Smooth muscle cell (in vitro differentiated cells): Measurements from ENCODE around the gene C1QTNF7. TPM values are rescaled to one million over a fixed set of nuclear protein-coding genes. Genes with fewer than 3 reads are reported as not detected.

Source experiments
- DNase-seq: peaks from one replicate; lab custom pipeline; 2025; ENCODE audit not compliant: unreplicated experiment; lab: John Stamatoyannopoulos, UW
- H2AFZ ChIP-seq: fragments of 200-600 bp; sonication (generic); 2 replicates; pipeline ENCODE4 v1.6.0; 2016; ENCODE audit warnings: antibody characterized with exemption, low read depth, mild to moderate bottlenecking
- H3F3A ChIP-seq: fragments of 200-600 bp; sonication (generic); 2 replicates; pipeline ENCODE4 v1.6.0; 2017; ENCODE audit warnings: antibody characterized with exemption, low read depth
- H3K27ac ChIP-seq: fragments of 200-600 bp; sonication (generic); 2 replicates; pipeline ENCODE4 v1.5.1; 2016; ENCODE audit warnings: low read depth, mild to moderate bottlenecking
- H3K27me3 ChIP-seq: fragments of 200-600 bp; sonication (generic); 2 replicates; pipeline ENCODE4 v1.6.1; 2016; ENCODE audit warnings: low read depth, mild to moderate bottlenecking
- H3K36me3 ChIP-seq: fragments of 200-600 bp; sonication (generic); 2 replicates; pipeline ENCODE4 v1.5.1; 2016; ENCODE audit warnings: low read depth
- H3K4me1 ChIP-seq: fragments of 200-600 bp; sonication (generic); 2 replicates; pipeline ENCODE4 v1.5.1; 2016; ENCODE audit warnings: low read depth
- H3K4me2 ChIP-seq: fragments of 200-600 bp; sonication (generic); 2 replicates; pipeline ENCODE4 v1.6.0; 2016; ENCODE audit warnings: mild to moderate bottlenecking
- H3K4me3 ChIP-seq: fragments of 200-600 bp; sonication (generic); 2 replicates; pipeline ENCODE4 v1.5.1; 2016; ENCODE audit warnings: mild to moderate bottlenecking
- H3K79me2 ChIP-seq: fragments of 200-600 bp; sonication (generic); 2 replicates; pipeline ENCODE4 v1.6.0; 2016; ENCODE audit warnings: low read depth, mild to moderate bottlenecking
- H3K9ac ChIP-seq: fragments of 200-600 bp; sonication (generic); 2 replicates; pipeline ENCODE4 v1.6.0; 2016; ENCODE audit warnings: low read depth
- H3K9me3 ChIP-seq: fragments of 200-600 bp; sonication (generic); replicated peaks from 2 replicates; pipeline ENCODE4 v1.5.1; 2016; ENCODE audit warnings: low read depth
- H4K20me1 ChIP-seq: fragments of 200-600 bp; sonication (generic); 2 replicates; pipeline ENCODE4 v1.6.0; 2016; ENCODE audit warnings: low read depth
- CTCF ChIP-seq: fragments of 200-600 bp; sonication (generic); IDR thresholded peaks from 2 replicates; pipeline ENCODE4 v1.5.1; 2017; ENCODE audit warnings: borderline replicate concordance, mild to moderate bottlenecking, antibody characterized with exemption; ENCODE audit not compliant: insufficient read depth, poor library complexity, severe bottlenecking
- WGBS: methylation state at CpG from one replicate; pipeline ENCODE4 v1.1.7; 2016; ENCODE audit warnings: low lambda C conversion rate; 5-methylcytosine and 5-hydroxymethylcytosine counted together
- polyA plus RNA-seq: library from polyadenylated mRNA; unstranded; fragments of >200 nt; fragmentation: Nextera tagmentation; extraction: Ambion mirVana; gene quantifications from 2 replicates; pipeline ENCODE4 v1.2.1, GENCODE V29; 2016
- total RNA-seq: library from RNA; depleted of rRNA; stranded (reverse); fragments of >200 nt; gene quantifications from 2 replicates; pipeline ENCODE4 v1.2.3, GENCODE V29; 2014

The C1QTNF7 gene
- total and polyA plus RNA-seq, 2 experiments from 2014 or later, result 2.3 to 5.3 TPM

- Histone ChIP-seq H3K9ac (no peak overlapping the region), H3K9me3 (no peaks in the 10 kb centered on the region)
- no peak for DNase-seq
These were observed 15.4 kb upstream of the C1QTNF7 start for GRCh38 chr4:15412461-15412860.

DNA sequence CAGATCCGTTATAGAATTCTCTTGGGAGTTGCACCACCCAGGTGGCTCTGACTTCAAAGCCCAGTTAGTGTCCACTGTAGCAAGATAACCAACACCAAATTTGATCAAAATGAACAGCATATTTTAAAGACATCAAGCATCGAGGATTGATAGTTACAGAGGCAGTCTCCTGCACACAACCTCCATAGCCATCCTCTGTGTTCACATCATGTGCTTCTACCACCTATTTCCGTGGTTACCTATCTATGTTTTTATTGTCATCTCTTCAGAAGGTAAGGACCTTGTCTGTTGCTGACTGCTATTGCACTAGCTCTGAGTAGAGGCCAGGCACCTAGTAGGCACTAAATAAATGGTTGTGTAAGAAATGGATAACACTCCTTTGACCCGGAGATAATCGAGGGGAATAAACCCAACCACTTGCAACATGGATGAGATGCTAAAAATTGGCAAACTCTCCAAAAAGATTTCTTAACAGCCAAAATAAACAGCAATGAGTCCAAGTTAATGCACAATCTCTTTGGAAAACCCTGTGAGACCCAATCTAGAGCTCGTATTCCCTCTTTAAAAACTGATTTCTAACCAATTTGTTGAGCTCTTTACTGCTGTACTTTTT lies 14.7 kb upstream of the C1QTNF7 start:
- Histone ChIP-seq H3F3A (no peaks in the 10 kb centered on the region), H3K27me3 (no peaks in the 10 kb centered on the region), H3K9ac (no peak overlapping the region), H3K9me3 (no peaks in the 10 kb centered on the region), H3K4me2 (no peak overlapping the region), H3K79me2 (no peaks in the 10 kb centered on the region), H2AFZ (no peak overlapping the region), H4K20me1 (no peaks in the 10 kb centered on the region), H3K4me1 (no peaks in the 10 kb centered on the region), H3K27ac (no peak overlapping the region), H3K4me3 (no peak overlapping the region), H3K36me3 (no peaks in the 10 kb centered on the region)
- DNase-seq, result no peak
- TF ChIP-seq CTCF, result no peak
- 95% methylated on average over 6 of the region's 6 CpGs for WGBS

More at GRCh38 chr4:15412461-15412860, 15.4 kb upstream of the C1QTNF7 start:
- 94% methylated on average over 5 of the region's 5 CpGs for WGBS
- Histone ChIP-seq H2AFZ (no peak overlapping the region), H3K4me1 (no peaks in the 10 kb centered on the region), H3K4me2 (no peak overlapping the region), H4K20me1 (no peaks in the 10 kb centered on the region), H3K27ac (no peak overlapping the region), H3F3A (no peaks in the 10 kb centered on the region), H3K36me3 (no peaks in the 10 kb centered on the region), H3K27me3 (no peaks in the 10 kb centered on the region), H3K4me3 (no peak overlapping the region), H3K79me2 (no peaks in the 10 kb centered on the region)
- TF ChIP-seq CTCF, result no peak

DNA sequence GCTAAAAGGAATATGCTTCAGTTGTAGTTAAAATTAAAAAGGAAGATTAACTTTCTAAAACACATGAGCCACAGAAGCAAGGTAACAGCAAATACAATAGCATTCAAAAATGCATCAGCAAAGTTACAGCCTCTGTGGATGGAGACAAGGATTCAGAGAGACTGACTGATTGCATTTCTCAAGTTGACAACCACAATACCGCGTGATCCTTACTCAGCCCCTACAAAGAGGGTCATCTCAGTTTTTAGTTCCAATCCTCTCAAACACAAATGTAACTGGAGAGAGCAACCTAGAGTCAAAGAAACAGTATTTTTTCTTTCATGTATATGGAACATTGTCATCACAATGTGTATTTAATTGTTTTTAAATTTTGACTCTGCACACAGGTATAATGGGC lies 14.2 kb upstream of the C1QTNF7 start:
- no peak overlapping the region for H3K27ac ChIP-seq
- WGBS, result 94% methylated on average over 2 of the region's 2 CpGs
- H3F3A ChIP-seq, result no peaks in the 10 kb centered on the region
- H3K36me3 ChIP-seq, result no peaks in the 10 kb centered on the region
- no peaks in the 10 kb centered on the region for H4K20me1 ChIP-seq
- H3K4me1 ChIP-seq, result no peaks in the 10 kb centered on the region
- H3K4me3 ChIP-seq, result no peak overlapping the region
- H3K9me3 ChIP-seq, result no peaks in the 10 kb centered on the region
- no peak for TF ChIP-seq CTCF
- H2AFZ ChIP-seq, result no peak overlapping the region
- no peaks in the 10 kb centered on the region for H3K79me2 ChIP-seq
- no peaks in the 10 kb centered on the region for H3K27me3 ChIP-seq
- no peak for DNase-seq
- no peak overlapping the region for H3K9ac ChIP-seq
- no peak overlapping the region for H3K4me2 ChIP-seq

DNA sequence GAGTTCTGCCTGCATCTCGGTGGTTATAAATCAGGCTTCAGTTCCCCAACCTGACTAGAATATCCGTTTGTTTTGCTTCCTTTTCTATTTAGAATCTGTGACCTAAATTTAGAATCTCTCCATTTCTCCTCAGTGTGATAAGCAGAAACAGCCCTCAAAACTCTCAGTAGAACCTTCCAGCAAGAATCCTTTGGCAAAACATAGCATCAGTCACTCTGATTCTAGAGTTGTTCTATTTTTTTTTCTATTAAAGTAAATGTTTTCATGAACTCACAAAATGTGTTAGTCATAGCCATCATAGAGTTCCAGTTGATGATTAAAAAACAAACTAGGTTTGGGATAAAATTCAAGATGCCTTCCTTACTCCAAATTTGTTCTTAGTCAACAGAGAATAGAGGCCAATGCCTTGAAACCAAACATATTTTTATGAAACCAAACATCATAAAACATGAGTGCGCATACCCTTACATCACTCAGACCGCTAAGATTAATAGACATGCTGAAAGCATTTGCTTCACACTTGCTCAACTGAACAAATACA lies 13.2 kb upstream of the C1QTNF7 start:
- Histone ChIP-seq H3K9me3 (no peaks in the 10 kb centered on the region), H2AFZ (no peak overlapping the region), H3K36me3 (no peaks in the 10 kb centered on the region), H4K20me1 (no peaks in the 10 kb centered on the region), H3F3A (no peaks in the 10 kb centered on the region), H3K79me2 (no peaks in the 10 kb centered on the region), H3K4me1 (no peaks in the 10 kb centered on the region), H3K27me3 (no peaks in the 10 kb centered on the region), H3K4me2 (no peak overlapping the region), H3K4me3 (no peak overlapping the region), H3K9ac (no peak overlapping the region), H3K27ac (no peak overlapping the region)
- no peak for TF ChIP-seq CTCF
- no peak for DNase-seq
- WGBS, result 84% methylated on average over 4 of the region's 4 CpGs
